Retinal pigment epithelial cell (primary cell): Measurements from ENCODE around the gene OR2B3.

Source experiments
- DNase-seq: peaks from one replicate; pipeline ENCODE4 v3.0.0-alpha.2; 2010; ENCODE audit warnings: low read depth
- H3K4me3 ChIP-seq: 2 replicates; pipeline ENCODE4 v1.5.1; 2011; ENCODE audit warnings: mild to moderate bottlenecking, low read length, control low read depth, moderate library complexity
- TF ChIP-seq, protein P1 (sequence below): conservative IDR thresholded peaks from 2 replicates; pipeline ENCODE4 v1.5.1; 2011; ENCODE audit warnings: low read depth, low read length, control low read depth, inconsistent platforms

The OR2B3 gene

DNA sequence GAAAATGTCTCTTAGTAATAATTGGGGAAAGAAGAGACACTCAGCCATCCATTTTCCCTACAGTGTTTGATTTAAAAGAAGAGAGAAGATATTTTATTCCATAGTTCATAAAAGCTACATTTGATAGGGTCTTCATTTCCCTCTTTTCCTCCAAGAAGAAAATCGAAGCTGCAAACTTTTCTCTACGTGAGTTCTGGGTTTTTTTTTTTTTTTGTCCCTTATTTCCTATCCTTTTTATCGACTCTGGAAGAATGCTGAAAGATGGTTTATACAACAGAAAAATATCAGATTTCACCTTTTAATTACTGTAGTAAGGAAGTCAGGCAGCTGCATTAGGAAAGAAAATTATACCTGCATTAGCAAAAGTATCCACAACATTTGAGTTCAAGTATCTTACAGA, 12.1 kb upstream of the OR2B3 start, which contains the start of gene OR2J1:
Gene OR2J1, plus strand, starts transcription at position 301 of the 400 bp plus-strand sequence. CDS start 1,453 bp downstream, outside the sequence.
- H3K4me3 ChIP-seq: no peak within 1 kb of the TSS
- DNase-seq: no peak
- TF ChIP-seq, protein P1, sequence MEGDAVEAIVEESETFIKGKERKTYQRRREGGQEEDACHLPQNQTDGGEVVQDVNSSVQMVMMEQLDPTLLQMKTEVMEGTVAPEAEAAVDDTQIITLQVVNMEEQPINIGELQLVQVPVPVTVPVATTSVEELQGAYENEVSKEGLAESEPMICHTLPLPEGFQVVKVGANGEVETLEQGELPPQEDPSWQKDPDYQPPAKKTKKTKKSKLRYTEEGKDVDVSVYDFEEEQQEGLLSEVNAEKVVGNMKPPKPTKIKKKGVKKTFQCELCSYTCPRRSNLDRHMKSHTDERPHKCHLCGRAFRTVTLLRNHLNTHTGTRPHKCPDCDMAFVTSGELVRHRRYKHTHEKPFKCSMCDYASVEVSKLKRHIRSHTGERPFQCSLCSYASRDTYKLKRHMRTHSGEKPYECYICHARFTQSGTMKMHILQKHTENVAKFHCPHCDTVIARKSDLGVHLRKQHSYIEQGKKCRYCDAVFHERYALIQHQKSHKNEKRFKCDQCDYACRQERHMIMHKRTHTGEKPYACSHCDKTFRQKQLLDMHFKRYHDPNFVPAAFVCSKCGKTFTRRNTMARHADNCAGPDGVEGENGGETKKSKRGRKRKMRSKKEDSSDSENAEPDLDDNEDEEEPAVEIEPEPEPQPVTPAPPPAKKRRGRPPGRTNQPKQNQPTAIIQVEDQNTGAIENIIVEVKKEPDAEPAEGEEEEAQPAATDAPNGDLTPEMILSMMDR: no peak

DNA sequence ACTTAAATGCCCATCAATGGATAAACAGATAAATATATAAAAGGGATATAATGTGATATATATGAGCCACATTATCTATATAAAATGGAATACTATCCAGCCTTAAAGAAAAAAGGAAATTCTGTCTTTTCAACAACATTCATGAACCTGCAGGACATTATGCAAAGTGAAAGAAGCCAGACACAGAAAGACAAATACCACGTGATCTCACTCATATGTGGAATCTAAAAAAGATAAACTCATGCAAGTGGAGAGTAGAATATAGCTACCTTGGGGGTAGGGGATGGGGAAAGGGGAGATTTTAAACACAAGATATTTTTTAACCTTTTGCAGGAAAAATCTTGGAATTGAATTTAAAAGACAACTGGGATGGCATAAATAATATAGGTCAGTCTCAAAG, 10.7 kb upstream of the OR2B3 start:
- TF ChIP-seq, protein P1: no peak
- no peak for DNase-seq
- H3K4me3 ChIP-seq: no peak overlapping the region

DNA sequence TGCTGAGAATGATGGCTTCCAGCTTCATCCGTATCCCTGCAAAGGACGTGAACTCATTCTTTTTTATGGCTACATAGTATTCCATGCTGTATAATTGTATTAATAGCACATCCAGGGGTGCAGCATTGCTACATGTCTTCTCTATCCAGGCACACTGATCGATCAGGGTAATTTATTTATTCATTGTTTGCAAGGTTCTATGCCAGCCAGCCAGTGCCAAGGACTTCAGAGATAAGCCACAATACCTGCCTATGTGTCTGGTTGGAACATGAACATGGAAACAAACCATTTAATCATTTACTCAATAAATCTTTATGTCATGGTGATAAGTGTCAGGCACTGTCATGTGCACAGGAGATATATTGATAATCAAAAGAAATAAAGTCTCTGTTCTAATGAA, 5.8 kb upstream of the OR2B3 start:
- no peak for DNase-seq
- TF ChIP-seq, protein P1: no peak
- H3K4me3 ChIP-seq: no peak overlapping the region

DNA sequence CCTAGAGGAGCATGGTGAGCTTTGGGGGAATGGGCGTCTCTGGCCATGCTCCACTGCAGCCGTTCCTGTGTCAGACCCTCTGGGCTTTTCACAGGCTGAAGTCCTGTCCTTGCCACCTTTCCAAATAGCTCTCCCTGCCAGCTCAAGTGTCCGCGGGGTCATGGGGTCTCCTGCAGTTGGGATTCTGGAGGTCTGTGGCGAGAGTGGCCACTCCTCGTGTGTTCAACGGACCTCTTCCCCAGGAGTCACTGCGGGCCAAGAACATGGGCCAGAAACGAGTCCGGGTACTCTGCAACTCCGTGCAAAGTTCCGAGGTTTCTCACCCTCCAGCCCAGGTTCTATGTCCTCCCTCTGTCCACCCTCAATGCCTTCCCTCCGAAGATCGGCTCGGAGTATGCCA, 4.7 kb downstream of the OR2B3 start:
- TF ChIP-seq, protein P1: no peak
- H3K4me3 ChIP-seq: no peak overlapping the region
- no peak for DNase-seq

DNA sequence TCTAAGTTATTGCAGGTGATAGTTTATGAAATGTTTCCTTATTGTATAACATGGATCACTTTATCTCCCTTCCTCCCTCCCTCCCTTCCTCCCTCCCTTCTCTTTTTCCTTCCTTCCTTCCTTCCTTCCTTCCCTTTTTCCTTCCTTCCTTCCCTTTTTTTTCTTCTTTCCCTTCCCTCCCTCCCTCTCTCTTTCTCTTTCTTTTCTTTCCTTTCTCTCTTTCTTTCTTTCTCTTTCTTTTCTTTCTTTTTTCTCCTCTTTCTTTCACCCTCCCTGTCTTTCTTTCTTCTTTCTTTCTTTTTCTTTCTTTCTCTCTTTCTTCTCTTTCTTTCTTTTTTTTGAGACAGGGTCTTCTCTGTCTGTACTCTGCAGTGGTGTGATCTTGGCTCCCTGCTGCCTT, 5.8 kb downstream of the OR2B3 start:
- TF ChIP-seq, protein P1: no peak
- no peak for DNase-seq
- H3K4me3 ChIP-seq: no peak overlapping the region

DNA sequence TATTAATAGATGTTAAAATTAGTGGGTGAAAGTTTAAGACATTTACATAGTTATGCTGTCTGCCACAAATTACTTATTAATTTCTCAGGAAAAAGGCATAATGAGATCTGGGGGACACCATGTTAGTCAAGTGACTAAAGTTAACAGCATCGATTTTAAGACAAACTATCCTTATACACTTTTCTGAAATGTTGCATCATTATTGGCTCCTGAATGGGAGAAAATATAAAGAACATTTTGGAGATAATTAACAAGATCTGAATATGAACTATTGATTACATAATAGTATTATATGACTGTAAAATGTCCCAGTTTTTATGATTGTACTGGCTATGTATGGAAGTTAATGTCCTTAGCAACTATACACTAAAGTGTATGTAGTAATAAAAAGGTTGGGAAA, 7.9 kb downstream of the OR2B3 start:
- no peak overlapping the region for H3K4me3 ChIP-seq
- no peak for DNase-seq
- TF ChIP-seq, protein P1: no peak

DNA sequence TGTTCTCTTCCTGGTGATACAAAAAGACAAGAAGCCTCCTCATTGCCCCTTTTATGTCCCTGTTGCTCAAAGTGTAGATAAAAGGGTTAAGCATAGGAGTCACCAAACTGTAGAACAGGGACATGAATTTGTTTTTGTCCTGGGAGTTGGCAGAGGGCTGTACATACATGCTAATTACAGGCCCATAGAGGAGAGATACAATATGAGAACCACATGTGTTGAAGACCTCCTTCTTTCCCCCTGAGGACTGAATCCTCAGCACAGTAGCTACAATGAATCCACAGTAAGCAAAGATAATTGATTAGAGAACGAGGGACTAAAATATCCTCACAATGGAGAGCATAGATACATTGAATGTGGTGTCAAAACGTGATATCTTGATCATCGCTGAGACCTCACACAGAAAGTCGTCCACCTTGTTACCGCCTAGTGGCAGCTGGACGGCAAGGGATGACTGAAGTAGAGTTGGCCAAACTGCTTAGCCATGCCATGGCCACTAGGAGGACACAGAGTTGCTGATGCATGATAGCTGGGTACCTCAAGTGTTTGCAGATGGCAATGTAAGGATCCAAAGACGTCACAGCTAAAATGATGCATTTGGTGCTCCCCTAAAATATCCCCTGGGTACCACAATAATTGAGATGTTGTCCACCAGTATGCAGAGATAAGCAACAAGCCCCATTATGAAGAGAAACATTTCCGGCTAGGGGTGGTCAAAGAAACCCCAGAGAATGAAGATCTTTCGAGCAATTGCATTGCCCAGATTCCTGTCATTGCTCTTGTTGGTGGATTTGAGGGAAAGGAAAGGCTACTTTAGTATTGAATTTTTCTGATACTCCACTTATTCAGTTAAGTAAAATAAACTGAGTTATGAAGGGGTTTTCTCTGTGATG, 15.0 kb downstream of the OR2B3 start:
- H3K4me3 ChIP-seq: no peak overlapping the region
- DNase-seq: no peak
- TF ChIP-seq, protein P1: peak; percentile 70
